Suppressor macrophage (primary cell): Measurements from ENCODE around the gene DCLK1.
A peak's percentile ranks its signal among the peaks of the same experiment; 100 is the strongest.
"Not testable (repeated sequence)": the region's sequence is repeated elsewhere in the genome, so short reads cannot be mapped to it uniquely, and the experiment has no call there.

Experiments
- DNase-seq, 4 experiments: peaks; one replicate each; pipeline ENCODE4 v3.0.0-alpha.2; 2020 to 2022

The DCLK1 gene

DNA sequence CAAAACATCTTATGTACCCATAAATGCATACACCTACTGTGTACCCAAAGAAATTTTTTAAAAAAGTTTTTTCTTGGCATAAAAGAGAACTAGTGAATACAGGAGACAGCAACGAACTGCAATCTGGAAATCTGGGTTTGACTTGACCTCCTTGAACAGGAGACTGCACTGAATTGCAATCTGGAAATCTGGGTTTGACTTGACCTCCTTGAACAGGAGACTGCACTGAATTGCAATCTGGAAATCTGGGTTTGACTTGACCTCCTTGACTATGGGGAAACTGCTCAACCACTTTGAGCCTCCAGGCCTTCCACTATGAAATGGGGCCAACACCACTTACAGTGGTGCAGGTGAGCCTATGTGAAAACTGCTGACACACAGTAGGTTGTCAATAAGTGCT is 147.5 kb downstream of the DCLK1 start:
- DNase-seq: not testable (repeated sequence)

DNA sequence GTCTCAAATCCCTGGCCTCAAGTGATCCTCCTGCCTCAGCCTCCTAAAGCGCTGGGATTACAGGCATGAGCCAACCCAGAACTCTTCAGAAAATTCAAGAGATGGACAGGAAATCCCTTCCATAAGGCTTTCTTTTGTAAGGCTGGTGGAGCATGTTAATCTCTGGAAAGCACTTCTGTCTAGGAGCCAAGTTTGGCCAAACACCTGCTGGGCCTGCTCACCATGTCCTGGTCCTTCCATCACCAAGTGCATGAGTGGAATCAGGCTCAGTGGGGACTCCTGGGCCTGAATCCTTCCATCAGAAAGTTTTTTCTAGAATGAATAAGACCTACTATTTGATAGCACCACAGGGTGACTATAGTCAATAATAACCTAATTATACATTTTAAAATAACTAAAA is 148.0 kb downstream of the DCLK1 start:
- no peak for DNase-seq

DNA sequence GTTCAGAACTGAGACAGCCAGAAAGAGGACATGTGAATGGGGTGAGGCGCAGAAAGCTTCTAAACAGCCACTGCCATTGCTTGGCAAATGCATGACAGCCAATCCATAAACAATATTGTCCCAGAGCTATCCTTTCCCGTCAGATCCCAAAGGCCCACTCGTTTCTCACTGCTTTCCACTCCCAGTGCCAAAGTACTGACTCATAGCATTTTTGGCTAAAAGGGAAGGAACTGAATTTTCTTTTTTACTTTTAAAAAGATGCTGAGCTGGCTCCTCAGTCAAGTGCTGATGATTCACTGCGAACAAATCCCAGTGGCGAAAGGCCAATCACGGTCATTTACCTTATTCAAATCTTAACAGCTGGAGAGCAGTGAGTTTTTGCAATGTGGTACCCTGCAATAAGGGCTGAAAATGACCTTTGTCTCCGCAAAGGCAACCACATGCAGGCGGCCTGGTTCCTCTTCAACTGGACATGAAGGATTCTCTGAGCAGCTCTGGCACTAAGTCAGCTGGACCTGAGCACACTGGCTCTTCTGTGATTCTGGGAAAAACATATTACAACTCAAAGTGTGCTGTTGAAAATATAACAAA is 151.7 kb downstream of the DCLK1 start:
- DNase-seq: peak; percentile 39 to 71 (median 58)

DNA sequence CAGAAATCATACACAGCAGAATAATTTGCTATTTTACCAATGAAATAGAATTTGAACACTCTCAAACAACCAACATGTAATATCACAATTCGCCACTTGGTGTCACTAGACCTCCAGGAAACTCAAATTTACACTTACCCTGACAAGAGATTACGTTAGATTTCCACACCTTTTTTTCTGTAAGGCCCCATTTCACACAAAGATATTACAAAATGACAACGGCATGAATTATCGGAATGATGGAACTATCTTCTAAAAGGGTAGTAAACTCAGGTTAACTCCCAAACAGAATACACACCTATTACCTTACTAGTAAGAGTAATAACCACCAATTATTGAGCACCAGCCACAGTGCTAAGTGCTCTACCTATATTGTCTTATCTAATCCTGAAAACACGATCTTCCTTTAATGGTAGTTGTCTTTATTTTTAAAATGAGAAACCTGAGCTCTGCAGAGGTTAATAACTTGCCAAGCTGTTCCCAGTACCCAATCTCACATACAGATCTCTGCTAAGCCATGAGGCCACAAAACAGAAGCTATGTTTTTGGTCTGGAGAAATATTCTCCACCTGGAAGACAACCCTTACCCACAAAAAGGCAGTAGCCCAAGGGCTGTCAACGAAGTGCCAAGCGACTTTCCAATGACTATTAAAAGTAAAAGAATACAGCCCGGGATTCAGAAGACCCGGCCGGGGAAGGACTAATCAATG is 152.4 kb downstream of the DCLK1 start:
- peak; percentile 58 to 86 (median 64) for DNase-seq

DNA sequence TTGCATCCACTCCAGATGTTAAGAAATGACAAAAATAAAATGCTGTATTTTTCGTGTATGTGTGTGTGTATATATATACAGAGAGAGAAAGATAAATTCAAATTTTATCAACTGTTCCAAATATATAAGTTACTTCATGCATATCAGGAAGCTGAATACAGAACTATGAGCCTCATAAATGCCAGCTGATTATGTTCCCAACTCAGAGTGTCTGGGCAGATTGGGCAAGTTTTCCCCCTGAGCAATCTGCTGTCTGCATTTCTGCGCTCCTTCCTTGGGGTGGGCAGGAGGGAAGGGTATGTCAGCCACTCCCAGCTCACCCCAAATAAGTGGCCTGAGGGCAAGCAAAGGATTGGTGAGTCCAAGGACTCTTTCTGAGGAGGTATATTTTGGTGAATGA is 154.1 kb downstream of the DCLK1 start:
- DNase-seq: no peak

DNA sequence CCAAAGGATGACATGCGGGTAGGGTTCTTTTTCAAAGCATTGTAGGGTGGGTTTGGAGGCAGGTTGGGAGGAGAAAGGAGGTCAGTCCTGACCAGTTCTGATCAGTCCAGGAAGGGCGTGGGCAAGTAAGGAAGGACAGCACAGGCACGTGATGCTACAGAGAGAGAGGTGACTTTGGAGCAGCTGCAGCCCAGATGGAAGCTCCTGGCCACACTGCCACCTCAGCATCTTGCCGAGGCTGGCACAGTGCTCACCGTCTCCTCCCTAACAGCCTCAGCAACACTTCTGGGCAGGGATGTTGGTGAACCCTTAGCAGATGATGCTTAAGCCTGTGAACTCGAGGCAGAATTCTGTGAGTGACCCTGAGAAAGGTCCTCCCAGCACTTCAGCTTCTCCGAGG is 155.1 kb downstream of the DCLK1 start:
- DNase-seq: no peak

DNA sequence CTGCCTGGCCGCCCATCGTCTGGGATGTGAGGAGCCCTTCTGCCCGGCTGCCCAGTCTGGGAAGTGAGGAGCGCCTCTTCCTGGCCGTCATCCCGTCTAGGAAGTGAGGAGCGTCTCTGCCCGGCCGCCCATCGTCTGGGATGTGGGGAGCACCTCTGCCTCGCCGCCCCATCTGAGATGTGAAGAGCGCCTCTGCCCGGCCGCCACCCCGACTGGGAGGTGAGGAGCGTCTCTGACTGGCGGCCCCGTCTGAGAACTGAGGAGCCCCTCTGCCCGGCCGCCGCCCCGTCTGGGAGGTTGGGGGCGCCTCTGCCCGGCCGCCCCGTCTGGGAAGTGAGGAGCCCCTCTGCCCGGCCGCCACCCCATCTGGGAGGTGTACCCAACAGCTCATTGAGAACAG is 164.2 kb downstream of the DCLK1 start:
- not testable (repeated sequence) for DNase-seq

DNA sequence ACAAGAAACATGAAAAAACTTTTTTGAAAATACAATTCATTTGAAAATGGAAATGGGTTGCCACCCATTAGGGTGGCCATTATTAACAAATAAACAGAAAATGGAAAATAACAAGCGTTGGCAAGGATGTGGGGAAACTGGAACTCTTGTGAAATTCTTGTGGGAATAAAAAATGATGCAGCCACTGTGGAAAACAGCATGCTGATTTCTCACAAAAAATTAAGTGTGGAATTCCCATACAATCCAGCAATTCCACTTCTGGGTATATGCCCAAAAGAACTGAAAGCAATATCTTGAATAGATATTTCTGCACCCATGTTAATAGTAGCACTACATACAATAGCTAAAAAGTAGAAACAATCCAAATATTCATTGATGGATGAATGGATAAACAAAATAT is 165.2 kb downstream of the DCLK1 start:
- no peak for DNase-seq

DNA sequence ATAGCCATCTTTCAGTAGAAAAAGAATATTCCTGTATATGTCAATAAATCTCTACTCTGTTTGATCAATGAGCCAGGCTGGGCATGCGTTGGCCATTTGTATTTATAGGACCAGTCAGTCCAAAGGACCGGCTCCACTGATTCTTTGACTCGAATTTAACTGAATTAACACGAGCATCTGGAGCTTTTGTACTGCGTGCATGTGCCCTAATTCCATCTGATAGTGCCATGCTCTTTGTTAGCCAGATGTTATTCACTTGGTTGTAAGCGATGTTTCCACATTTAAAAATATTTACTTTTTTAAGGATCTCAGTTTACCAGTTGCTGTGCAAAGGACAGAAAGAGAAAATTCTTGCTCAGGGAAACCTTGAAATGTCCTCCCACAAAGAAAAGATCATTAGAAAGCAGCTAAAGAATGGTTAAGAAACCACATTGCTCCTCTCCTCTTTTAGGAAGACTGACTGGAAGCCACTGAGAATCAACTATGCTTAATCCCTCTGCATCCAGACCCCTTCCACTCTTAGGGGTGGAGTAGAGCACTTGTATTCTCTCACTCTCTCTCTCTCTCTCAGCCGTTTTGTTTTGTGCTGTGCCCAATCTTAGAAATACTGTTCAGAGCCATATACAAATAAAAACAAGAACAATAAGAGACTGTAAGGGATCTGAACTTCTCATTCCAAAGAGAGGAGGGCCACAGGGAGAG is 165.8 kb downstream of the DCLK1 start:
- DNase-seq: no peak

DNA sequence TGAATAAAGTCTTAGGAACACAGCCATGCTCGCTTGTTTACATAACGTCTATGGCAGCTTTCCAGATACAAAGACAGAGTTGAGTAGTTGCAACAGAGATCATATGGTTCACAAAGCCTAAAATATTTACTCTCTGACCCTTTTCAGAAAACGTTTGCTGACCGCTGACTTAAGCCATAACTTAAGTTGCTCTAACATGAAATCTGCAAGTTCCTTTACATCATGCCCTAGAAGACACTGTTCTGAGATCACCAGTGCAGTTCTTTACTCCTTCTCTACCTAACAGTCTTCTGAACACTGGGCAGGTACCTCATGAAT is 166.4 kb downstream of the DCLK1 start:
- no peak for DNase-seq

DNA sequence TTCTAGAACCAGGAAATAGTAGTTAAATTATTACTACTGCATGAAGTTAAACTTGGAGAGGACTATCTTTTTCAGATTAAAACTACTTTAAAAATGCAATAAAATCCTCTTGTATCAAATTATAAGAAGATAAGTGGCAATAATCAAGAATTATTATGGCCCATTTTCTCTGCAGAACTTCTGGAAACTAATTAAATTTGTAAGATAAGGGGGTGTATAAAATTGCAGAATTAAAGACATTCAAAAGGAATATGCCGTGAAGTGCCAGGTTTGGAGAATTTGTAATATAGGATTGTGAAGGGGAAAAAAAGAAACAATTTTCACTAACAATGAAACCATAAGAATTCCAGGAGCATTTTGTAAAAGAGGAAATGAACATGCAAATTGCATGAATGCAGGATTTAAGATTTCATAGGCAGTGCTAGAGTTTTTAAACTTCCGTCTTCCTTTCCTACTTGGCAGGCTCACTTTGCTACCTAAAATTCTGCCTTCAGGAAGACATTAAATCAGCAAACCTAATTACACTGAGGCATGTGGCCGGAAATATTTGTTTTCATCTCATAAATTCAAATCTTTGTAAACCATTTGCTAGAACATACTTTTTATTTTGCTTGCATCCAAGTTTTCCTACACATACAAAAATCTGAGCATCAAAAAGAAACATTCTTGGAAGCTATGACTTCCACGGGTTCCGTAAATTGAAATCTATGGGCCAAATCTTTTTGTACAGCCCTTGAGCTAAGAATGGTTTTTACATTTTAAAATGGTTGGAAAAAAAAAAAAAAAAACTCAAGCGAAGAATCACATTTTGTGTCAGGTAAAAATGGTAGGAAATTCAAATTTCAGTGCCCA is 166.9 kb downstream of the DCLK1 start:
- DNase-seq: no peak

DNA sequence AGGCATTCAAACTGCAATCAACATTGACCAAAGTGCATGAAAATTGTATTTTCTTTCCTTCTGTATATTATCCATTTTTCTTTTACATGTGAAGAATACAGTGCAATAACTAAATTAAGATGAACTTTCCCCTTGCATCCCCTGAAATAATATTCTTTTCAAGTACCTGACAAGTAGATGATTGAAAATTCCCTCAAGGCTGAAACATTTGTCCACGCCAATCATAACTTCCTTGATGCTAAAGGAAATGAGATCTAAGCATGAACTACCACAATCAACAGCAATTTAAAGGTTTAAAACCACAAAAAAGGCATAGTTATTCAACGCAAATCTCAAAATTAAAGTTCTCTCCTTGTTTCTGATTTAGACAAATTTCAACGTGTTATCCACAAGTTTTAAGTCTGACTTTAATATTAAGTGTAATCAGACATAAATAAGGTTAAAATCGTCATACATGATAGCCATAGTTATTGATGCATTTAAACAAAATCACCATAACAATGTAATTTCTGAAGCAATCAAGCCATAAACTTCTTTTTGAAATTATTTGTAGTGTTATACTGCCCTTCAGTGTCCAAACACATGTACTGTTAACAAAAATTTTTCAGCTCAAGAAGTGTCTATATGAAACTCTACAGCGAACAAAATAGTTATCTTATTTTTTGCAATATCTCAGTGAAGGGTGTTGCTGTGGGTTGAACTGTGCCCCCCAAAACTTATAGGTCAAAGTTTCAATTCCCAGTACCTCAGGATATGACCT is 169.5 kb downstream of the DCLK1 start:
- DNase-seq: no peak

DNA sequence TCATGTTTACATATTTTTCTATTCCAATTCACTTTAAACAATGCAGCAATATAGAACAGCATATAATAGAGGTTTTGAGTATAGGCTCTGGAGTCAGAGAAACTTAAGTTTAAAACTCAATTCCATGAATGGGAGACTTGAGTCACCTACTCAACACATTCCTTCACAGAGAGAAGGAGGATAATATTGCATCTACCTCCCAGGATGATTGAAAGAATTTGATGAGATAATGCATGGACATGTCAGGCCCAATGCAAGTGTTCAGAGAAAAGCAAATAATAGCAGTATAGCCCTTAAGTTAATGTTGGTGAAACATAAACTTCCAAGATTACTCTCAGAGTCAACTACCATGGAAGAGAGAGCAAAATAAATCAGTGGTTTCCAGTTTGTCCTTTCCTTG is 170.2 kb downstream of the DCLK1 start:
- no peak for DNase-seq

DNA sequence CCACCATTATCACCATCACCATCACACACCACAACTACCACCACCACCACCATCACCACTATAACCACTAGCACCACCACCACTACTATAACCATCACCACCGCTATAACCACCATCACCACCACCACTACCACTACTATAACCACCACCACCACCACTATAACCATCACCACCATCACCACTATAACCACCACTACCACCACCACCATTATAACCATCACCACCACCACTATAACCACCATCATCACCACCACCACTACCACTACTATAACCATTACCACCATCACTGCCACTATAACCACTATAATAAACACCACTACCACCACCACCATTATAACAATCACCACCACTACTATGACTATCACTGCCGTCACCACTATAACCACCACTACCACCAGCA is 173.2 kb downstream of the DCLK1 start:
- no peak for DNase-seq

DNA sequence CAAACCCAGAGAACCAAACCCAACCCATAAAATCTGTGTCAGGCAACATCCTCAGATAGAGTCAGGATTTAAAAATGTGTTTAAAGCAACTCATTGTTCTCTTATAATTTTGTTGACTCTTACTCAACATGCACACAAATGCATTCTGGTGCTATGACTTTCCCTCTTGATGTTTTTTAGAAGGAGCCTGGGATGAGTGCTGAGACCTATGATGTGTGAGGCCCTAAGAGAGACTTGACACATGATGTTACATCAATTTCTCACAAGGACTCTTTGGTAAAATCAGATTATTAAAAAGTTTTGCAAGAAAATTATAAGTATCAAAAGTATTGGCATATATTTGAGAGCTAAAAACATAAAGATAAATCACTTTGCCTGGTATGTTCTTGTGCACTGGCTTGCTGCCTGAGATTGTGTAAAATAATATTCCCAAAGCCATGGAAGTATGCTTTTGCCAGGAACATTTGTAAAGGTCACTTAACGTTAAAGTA is 173.9 kb downstream of the DCLK1 start:
- DNase-seq: no peak

DNA sequence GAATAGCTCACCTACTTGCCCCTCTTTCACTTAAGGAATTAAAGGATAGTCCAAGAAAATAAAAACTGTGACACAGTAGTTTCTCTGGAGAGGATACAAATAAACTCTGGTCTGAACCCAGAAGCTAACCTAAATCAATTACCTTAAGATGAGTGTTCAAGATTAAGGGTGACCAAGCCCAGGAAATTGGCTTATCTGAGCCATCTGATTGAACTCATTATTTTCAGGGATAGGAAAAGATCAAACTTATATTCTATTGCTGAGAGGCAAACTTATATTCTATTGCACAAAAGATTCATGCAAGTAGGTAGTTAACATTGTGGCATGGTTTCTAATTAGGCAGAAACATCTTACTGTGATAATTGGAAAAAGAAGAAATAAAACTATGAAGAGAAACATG is 175.1 kb downstream of the DCLK1 start:
- no peak for DNase-seq

DNA sequence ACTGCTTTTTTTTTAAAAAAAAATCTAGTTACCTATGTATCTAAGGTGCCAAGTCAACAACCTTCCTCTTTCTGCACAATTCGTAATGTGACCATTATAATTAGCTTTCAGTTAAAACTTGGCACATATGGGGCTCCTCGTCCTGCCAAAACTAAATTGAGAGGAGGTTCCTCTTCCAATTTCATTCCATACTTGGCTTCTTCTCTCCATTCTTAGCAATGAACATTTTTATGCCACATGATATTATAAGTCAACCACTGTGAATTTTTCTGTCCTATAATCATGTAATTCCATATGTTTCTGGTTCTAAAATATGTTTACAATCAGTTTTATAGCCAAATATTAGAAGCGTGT is 177.0 kb downstream of the DCLK1 start:
- DNase-seq: no peak

DNA sequence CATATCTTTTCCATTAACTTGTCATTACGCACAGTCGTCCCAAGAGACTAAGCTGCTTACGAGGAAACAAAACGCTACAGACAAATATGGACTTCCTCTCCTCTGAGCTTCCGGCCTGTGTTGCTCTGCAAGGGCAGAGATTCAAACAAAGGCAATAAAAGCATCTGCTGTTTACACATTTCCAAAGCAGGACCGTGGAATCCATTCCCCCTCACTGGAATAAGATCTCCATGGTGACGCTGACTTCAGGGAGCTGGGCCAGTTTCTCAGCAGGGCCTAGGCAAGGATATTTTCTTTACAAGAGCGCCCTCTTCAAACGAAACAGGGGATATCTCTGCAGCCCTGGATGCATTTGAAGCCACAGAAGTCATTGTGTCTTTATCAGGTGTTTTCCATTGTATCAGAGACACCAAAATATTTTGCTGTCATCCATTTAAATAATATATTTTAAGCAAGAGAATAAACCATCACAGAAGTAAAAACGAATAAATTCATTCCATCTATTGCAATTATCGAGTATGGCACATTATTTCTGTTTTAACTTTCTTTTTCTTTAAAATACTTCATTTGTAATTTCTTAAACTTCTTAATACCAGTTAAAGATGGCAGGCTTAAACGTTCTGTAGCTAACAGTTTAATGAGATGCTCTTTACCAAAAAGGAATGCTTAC is 177.5 kb downstream of the DCLK1 start:
- DNase-seq: peak in 2 of 4 experiments; percentile 2 to 9

DNA sequence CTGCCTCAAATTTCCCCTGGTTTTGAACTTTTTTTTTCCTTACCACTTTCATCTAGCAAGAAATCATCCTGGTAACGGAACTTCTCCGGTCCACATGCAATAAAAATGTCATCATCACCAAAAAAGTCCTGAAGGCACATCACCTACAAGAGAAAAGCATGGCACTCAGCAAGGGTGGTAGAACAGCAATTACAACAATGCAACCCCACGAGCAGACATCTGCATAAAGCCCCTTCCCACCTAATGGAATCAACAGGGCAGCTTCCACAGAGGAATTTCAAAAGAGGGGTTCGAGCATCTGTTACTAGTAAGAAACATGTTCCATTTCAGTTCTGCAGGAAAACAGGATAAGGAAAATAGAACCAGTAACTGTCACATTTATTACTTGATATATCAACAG is 183.9 kb downstream of the DCLK1 start:
- no peak for DNase-seq

DNA sequence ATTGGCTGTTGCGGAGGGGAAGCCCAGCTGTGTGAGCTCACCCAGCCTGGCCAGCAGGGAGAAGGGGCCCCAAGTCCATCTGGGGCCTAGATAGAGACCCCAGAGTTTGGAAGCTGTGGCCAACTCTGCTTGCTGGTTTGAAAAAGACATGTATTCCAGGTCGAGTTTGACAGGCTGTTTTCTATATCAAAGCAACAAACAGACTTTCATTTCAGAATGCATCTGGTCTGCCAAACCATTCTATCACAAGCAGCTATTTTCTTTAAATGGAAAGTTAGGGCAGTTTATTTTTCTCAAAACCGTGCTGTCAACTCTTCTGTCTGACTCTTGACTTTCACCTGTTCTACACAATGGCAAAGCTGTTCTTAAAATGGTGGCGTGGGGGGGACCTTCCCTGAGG is 185.8 kb downstream of the DCLK1 start:
- no peak for DNase-seq

DNA sequence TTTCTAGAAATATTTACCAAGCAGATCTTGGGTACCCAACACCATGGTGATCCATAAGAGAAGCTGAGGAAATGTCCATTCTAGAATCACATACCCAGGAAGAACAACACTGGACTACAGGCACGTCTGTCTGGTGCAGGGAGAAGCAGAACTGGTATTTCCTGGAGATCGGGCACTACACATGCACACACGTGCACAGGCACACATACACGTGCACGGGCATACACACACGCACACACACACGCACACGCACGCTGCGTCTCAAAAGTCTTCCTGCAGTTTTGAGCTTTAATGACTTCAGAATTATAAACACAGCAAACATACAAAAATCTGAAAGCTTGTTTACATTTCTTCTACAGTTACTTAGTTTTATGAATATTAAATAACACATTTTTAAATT is 189.8 kb downstream of the DCLK1 start:
- no peak for DNase-seq

DNA sequence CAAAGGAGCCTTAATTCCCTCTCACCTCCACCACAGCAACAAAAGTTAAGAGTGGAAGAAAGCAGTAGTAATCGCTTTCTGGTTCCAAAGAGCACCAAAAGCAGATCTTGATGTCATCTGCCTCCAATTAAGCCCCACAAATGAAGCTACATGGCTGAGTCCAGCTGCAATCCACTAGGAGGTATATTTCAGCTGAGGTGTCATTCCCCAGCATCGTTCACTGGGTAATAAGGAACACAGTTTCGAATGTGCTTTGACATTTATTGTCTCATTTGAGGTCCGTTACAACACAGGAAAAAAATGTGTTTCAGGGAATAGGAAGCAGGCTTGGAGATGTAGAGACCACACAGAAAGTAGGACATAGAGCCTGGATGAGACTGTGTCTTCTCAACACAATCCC is 190.4 kb downstream of the DCLK1 start:
- DNase-seq: no peak
